ENCODE measurements around the gene WHRN.
A peak's percentile ranks its signal among the peaks of the same experiment; 100 is the strongest.

The WHRN gene

GRCh38 chr9:114382699-114383520, 122.4 kb downstream of the WHRN start:
- no peaks in the 10 kb centered on the region for H3K27me3 ChIP-seq (ENCODE audit: insufficient read depth, insufficient read length)
- H3K9me3 ChIP-seq (ENCODE audit: insufficient read depth, low read length), result no peaks in the 10 kb centered on the region
- no peak for DNase-seq (ENCODE audit: low read depth, low spot score)
- H3K36me3 ChIP-seq (ENCODE audit: insufficient read depth, insufficient read length, low read length), result peaks cover 30% of the 10 kb centered on the region
- TF ChIP-seq SUZ12 (IDR thresholded peaks at IDR 0.05; ENCODE audit: extremely low read depth, insufficient read depth, insufficient read length) (no peak), YY1 (IDR thresholded peaks at IDR 0.05; ENCODE audit: insufficient read depth, insufficient read length) (no peak), ZNF274 (IDR thresholded peaks at IDR 0.05; ENCODE audit: low read depth, low read length) (no peak)
- H3K4me3 ChIP-seq (ENCODE audit: insufficient read length, low read depth), result no peak overlapping the region
- H3K4me1 ChIP-seq (ENCODE audit: insufficient read depth, insufficient read length), result peaks cover 26% of the 10 kb centered on the region
- H3K9ac ChIP-seq (ENCODE audit: insufficient read length, low read depth), result peak overlapping the region; percentile 72

- H3K4me3 ChIP-seq (ENCODE audit: insufficient read length, low read depth), result no peak overlapping the region
- TF ChIP-seq SUZ12 (IDR thresholded peaks at IDR 0.05; ENCODE audit: extremely low read depth, insufficient read depth, insufficient read length) (no peak), YY1 (IDR thresholded peaks at IDR 0.05; ENCODE audit: insufficient read depth, insufficient read length) (no peak), ZNF274 (IDR thresholded peaks at IDR 0.05; ENCODE audit: low read depth, low read length) (no peak)
- H3K9me3 ChIP-seq (ENCODE audit: insufficient read depth, low read length), result no peaks in the 10 kb centered on the region
- H3K4me1 ChIP-seq (ENCODE audit: insufficient read depth, insufficient read length), result peaks cover 17% of the 10 kb centered on the region
- no peaks in the 10 kb centered on the region for H3K27me3 ChIP-seq (ENCODE audit: insufficient read depth, insufficient read length)
- H3K9ac ChIP-seq (ENCODE audit: insufficient read length, low read depth), result no peak overlapping the region
- no peak for DNase-seq (ENCODE audit: low read depth, low spot score)
- H3K36me3 ChIP-seq (ENCODE audit: insufficient read depth, insufficient read length, low read length), result peaks cover 54% of the 10 kb centered on the region
Observed at GRCh38 chr9:114378883-114379282, 126.4 kb downstream of the WHRN start.

GRCh38 chr9:114378016-114378415, 127.3 kb downstream of the WHRN start:
- Histone ChIP-seq H3K36me3 (ENCODE audit: insufficient read depth, insufficient read length, low read length) (peaks cover 62% of the 10 kb centered on the region), H3K27me3 (ENCODE audit: insufficient read depth, insufficient read length) (no peaks in the 10 kb centered on the region), H3K4me3 (ENCODE audit: insufficient read length, low read depth) (no peak overlapping the region), H3K4me1 (ENCODE audit: insufficient read depth, insufficient read length) (peaks cover 10% of the 10 kb centered on the region), H3K9ac (ENCODE audit: insufficient read length, low read depth) (no peak overlapping the region), H3K9me3 (ENCODE audit: insufficient read depth, low read length) (no peaks in the 10 kb centered on the region)
- TF ChIP-seq ZNF274 (IDR thresholded peaks at IDR 0.05; ENCODE audit: low read depth, low read length) (no peak), SUZ12 (IDR thresholded peaks at IDR 0.05; ENCODE audit: extremely low read depth, insufficient read depth, insufficient read length) (no peak), YY1 (IDR thresholded peaks at IDR 0.05; ENCODE audit: insufficient read depth, insufficient read length) (no peak)
- no peak for DNase-seq (ENCODE audit: low read depth, low spot score)

GRCh38 chr9:114376586-114377445, 128.5 kb downstream of the WHRN start:
- no peak overlapping the region for H3K9ac ChIP-seq (ENCODE audit: insufficient read length, low read depth)
- H3K9me3 ChIP-seq (ENCODE audit: insufficient read depth, low read length), result no peaks in the 10 kb centered on the region
- H3K36me3 ChIP-seq (ENCODE audit: insufficient read depth, insufficient read length, low read length), result peaks cover 67% of the 10 kb centered on the region
- no peak for DNase-seq (ENCODE audit: low read depth, low spot score)
- peaks cover 15% of the 10 kb centered on the region for H3K4me1 ChIP-seq (ENCODE audit: insufficient read depth, insufficient read length)
- no peaks in the 10 kb centered on the region for H3K27me3 ChIP-seq (ENCODE audit: insufficient read depth, insufficient read length)
- H3K4me3 ChIP-seq (ENCODE audit: insufficient read length, low read depth), result no peak overlapping the region
- TF ChIP-seq ZNF274 (IDR thresholded peaks at IDR 0.05; ENCODE audit: low read depth, low read length), result no peak
- no peak for TF ChIP-seq SUZ12 (IDR thresholded peaks at IDR 0.05; ENCODE audit: extremely low read depth, insufficient read depth, insufficient read length)
- TF ChIP-seq YY1 (IDR thresholded peaks at IDR 0.05; ENCODE audit: insufficient read depth, insufficient read length), result no peak

GRCh38 chr9:114375386-114376175, 129.7 kb downstream of the WHRN start:
- H3K4me1 ChIP-seq (ENCODE audit: insufficient read depth, insufficient read length), result peaks cover 22% of the 10 kb centered on the region

GRCh38 chr9:114374936-114375335, 130.3 kb downstream of the WHRN start:
- no peak for DNase-seq (ENCODE audit: low read depth, low spot score)
- no peaks in the 10 kb centered on the region for H3K9me3 ChIP-seq (ENCODE audit: insufficient read depth, low read length)
- H3K9ac ChIP-seq (ENCODE audit: insufficient read length, low read depth), result no peak overlapping the region
- no peaks in the 10 kb centered on the region for H3K27me3 ChIP-seq (ENCODE audit: insufficient read depth, insufficient read length)
- H3K4me3 ChIP-seq (ENCODE audit: insufficient read length, low read depth), result no peak overlapping the region
- peaks cover 23% of the 10 kb centered on the region for H3K4me1 ChIP-seq (ENCODE audit: insufficient read depth, insufficient read length)
- TF ChIP-seq ZNF274 (IDR thresholded peaks at IDR 0.05; ENCODE audit: low read depth, low read length), result no peak
- TF ChIP-seq YY1 (IDR thresholded peaks at IDR 0.05; ENCODE audit: insufficient read depth, insufficient read length), result no peak
- TF ChIP-seq SUZ12 (IDR thresholded peaks at IDR 0.05; ENCODE audit: extremely low read depth, insufficient read depth, insufficient read length), result no peak
- H3K36me3 ChIP-seq (ENCODE audit: insufficient read depth, insufficient read length, low read length), result peaks cover 64% of the 10 kb centered on the region

More at GRCh38 chr9:114375386-114376175, 129.7 kb downstream of the WHRN start:
- Histone ChIP-seq H3K27me3 (ENCODE audit: insufficient read depth, insufficient read length) (no peaks in the 10 kb centered on the region), H3K9me3 (ENCODE audit: insufficient read depth, low read length) (no peaks in the 10 kb centered on the region), H3K36me3 (ENCODE audit: insufficient read depth, insufficient read length, low read length) (peaks cover 70% of the 10 kb centered on the region), H3K9ac (ENCODE audit: insufficient read length, low read depth) (no peak overlapping the region), H3K4me3 (ENCODE audit: insufficient read length, low read depth) (no peak overlapping the region)
- no peak for DNase-seq (ENCODE audit: low read depth, low spot score)
- TF ChIP-seq SUZ12 (IDR thresholded peaks at IDR 0.05; ENCODE audit: extremely low read depth, insufficient read depth, insufficient read length), result no peak
- no peak for TF ChIP-seq ZNF274 (IDR thresholded peaks at IDR 0.05; ENCODE audit: low read depth, low read length)
- no peak for TF ChIP-seq YY1 (IDR thresholded peaks at IDR 0.05; ENCODE audit: insufficient read depth, insufficient read length)

Measured in NT2/D1 (cell line).